D721Med (cell line): ENCODE results near the gene HPCA.

ENCODE experiments used
- DNase-seq: peaks from one replicate; pipeline ENCODE4 v3.0.0; 2011; ENCODE audit warnings: low spot score; ENCODE audit not compliant: insufficient read length
- FAIRE-seq: peaks from 2 replicates; lab custom pipeline; 2011; peaks lifted over from hg19 to GRCh38; lab: Jason Lieb, UNC
- CTCF ChIP-seq: IDR thresholded peaks from 2 replicates; pipeline ENCODE4 v1.5.1; 2012; ENCODE audit warnings: mild to moderate bottlenecking, control low read depth; ENCODE audit not compliant: insufficient read depth; ENCODE audit errors: missing control alignments

The HPCA gene

GRCh38 chr1:32886004-32886827 is at the start of gene HPCA:
TSS of gene HPCA (plus strand) at chr1:32886491. CDS start at chr1:32888899, 2,408 bp downstream.
- FAIRE-seq, result no peak
- TF ChIP-seq CTCF, result peak; percentile 53
- DNase-seq, result no peak

- FAIRE-seq (no peak), DNase-seq (no peak)
- TF ChIP-seq CTCF, result no peak
These were observed 37.8 kb upstream of the HPCA start for GRCh38 chr1:32848354-32849063.

GRCh38 chr1:32855861-32856617 is 30.3 kb upstream of the HPCA start:
- DNase-seq, result no peak
- no peak for FAIRE-seq
- TF ChIP-seq CTCF, result no peak

- no peak for TF ChIP-seq CTCF
- FAIRE-seq (no peak), DNase-seq (no peak)
These were observed 28.2 kb upstream of the HPCA start for GRCh38 chr1:32858136-32858535.

GRCh38 chr1:32858791-32859190 is 27.5 kb upstream of the HPCA start:
- DNase-seq (no peak), FAIRE-seq (no peak)
- no peak for TF ChIP-seq CTCF

- no peak for DNase-seq
- TF ChIP-seq CTCF, result no peak
- FAIRE-seq, result no peak
These were observed 26.4 kb upstream of the HPCA start for GRCh38 chr1:32859915-32860314.
